ENCODE measurements around the gene KRTAP5-3. TPM values are rescaled to one million over a fixed set of nuclear protein-coding genes. Genes with fewer than 3 reads are reported as not detected.

KRTAP5-3 gene
- total RNA-seq, 4 donors from 2014 or later = 16.2 TPM; not detected in 3

DNA sequence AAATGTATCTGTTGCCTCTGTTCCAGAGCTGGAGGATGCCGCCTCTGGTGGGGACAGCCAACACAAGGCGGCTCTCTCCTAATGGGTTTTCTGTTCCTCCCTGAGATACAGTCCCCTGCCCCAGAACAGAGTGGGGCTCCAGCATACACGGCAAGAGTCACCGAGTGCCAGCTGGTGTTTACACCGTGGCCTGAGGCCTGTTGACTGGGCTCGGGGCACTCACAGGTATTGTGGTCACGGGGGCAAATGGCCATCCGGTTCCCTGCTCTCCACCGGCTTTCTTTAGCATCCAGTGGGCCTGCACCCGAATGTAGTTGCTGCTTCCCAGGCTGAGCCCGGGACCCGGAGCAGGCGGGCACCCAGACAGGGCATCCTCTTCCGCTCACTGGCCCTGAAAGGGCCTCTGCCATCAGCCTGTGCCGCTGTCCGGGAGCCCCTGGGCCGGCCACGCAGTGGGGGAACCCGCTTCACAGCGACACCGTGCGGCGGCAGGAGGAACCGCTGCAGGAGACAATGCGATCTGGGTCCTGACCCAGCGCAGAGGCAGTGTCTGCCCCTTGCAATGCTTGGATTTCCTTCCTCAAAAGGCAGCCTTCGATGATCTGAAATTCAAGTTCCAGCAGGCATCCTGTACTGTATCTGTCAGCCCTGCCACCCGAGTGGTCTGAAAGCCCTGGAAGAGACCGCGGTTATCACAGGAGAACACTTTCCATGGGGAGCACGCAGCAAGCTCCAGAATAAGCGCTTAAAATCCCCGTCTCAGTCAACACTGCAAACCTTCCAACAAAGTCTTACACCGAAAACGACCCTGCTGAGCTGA is 20.5 kb upstream of the KRTAP5-3 start:
- no peak for TF ChIP-seq POLR2A (IDR thresholded peaks at IDR 0.05)
- peak in 1 of 3 donors; percentile 38 for TF ChIP-seq CTCF (IDR thresholded peaks at IDR 0.05)
- peak in 1 of 2 donors; percentile 91 for DNase-seq (ENCODE audit: low spot score in 2 of 2)
- intact Hi-C loops (cut with DNase I; ENCODE audit: low total_unique reads) = no loop called here
- H3K4me3 ChIP-seq (ENCODE audit: low read depth, poor library complexity, severe bottlenecking) = no peak overlapping the region
- 35 to 47% methylated on average over 18 to 34 of the region's 35 CpGs for WGBS, 2 donors

- intact Hi-C loops (cut with DNase I; ENCODE audit: low total_unique reads) = no loop called here
Observed at GRCh38 chr11:1625541-1625940, 17.3 kb upstream of the KRTAP5-3 start.

GRCh38 chr11:1624621-1625020 is 16.4 kb upstream of the KRTAP5-3 start:
- 80 to 83% methylated on average over 16 of the region's 16 CpGs for WGBS, 2 donors

More at GRCh38 chr11:1625541-1625940, 17.3 kb upstream of the KRTAP5-3 start:
- no peak for DNase-seq (ENCODE audit: low spot score in 2 of 2)
- H3K4me3 ChIP-seq (ENCODE audit: low read depth, poor library complexity, severe bottlenecking) = no peak overlapping the region
- WGBS, 2 donors = 72% methylated on average over 13 of the region's 13 CpGs
- TF ChIP-seq POLR2A (IDR thresholded peaks at IDR 0.05) (no peak), CTCF (IDR thresholded peaks at IDR 0.05) (no peak)

GRCh38 chr11:1623716-1624115 is 15.5 kb upstream of the KRTAP5-3 start:
- no peak for TF ChIP-seq POLR2A (IDR thresholded peaks at IDR 0.05)
- TF ChIP-seq CTCF (IDR thresholded peaks at IDR 0.05) = no peak
- no peak for DNase-seq (ENCODE audit: low spot score in 2 of 2)
- WGBS, 2 donors = 85 to 93% methylated on average over 9 of the region's 9 CpGs
- no peak overlapping the region for H3K4me3 ChIP-seq (ENCODE audit: low read depth, poor library complexity, severe bottlenecking)
- intact Hi-C loops (cut with DNase I; ENCODE audit: low total_unique reads) = no loop called here

More at GRCh38 chr11:1624621-1625020, 16.4 kb upstream of the KRTAP5-3 start:
- intact Hi-C loops (cut with DNase I; ENCODE audit: low total_unique reads) = no loop called here
- no peak overlapping the region for H3K4me3 ChIP-seq (ENCODE audit: low read depth, poor library complexity, severe bottlenecking)
- no peak for TF ChIP-seq CTCF (IDR thresholded peaks at IDR 0.05)
- no peak for TF ChIP-seq POLR2A (IDR thresholded peaks at IDR 0.05)
- DNase-seq (ENCODE audit: low spot score in 2 of 2) = no peak

GRCh38 chr11:1622086-1622485 is 13.8 kb upstream of the KRTAP5-3 start, which contains the start of gene KRTAP5-4:
Gene KRTAP5-4 (minus strand): TSS chr11:1622138. CDS start chr11:1622093, 45 bp downstream.
- 67 to 95% methylated on average over 1 of the region's 1 CpG for WGBS, 2 donors
- no peak for DNase-seq (ENCODE audit: low spot score in 2 of 2)
- TF ChIP-seq POLR2A (IDR thresholded peaks at IDR 0.05) (no peak), CTCF (IDR thresholded peaks at IDR 0.05) (no peak)

More at GRCh38 chr11:1622086-1622485, 13.8 kb upstream of the KRTAP5-3 start, which contains the start of gene KRTAP5-4:
- no peak within 1 kb of the TSS for H3K4me3 ChIP-seq (ENCODE audit: low read depth, poor library complexity, severe bottlenecking)
- intact Hi-C loops (cut with DNase I; ENCODE audit: low total_unique reads) = no loop called here

Data from lower leg skin (tissue), 4 donors.